CD4-positive, alpha-beta memory T cell (primary cell): Measurements from ENCODE around the gene ZNF385A. TPM values are rescaled to one million over a fixed set of nuclear protein-coding genes. Genes with fewer than 3 reads are reported as not detected.

Source experiments
- CTCF ChIA-PET: fragments of 350-600 bp; sonication (Branson Sonifier 250); formaldehyde crosslinking; loops from one replicate; lab custom pipeline; 2021; ENCODE audit warnings: inconsistent platforms; ENCODE audit not compliant: partially characterized antibody; lab: Charles Lee
- POLR2A ChIA-PET: fragments of 350-600 bp; sonication (Branson Sonifier 250); formaldehyde crosslinking; loops from one replicate; lab custom pipeline; 2021; ENCODE audit not compliant: partially characterized antibody; lab: Charles Lee
- DNase-seq, 5 donors: peaks; one replicate each; pipeline versions ENCODE4 v3.0.0 to v3.0.0-alpha.2; 2020 to 2022; ENCODE audit warnings: mixed read lengths in 1 of 5
- H3K27ac ChIP-seq: one replicate; pipeline ENCODE4 v1.7.0; 2013; ENCODE audit warnings: low read depth, low read length
- H3K27me3 ChIP-seq: 2 replicates; pipeline ENCODE4 v1.7.0; 2013; ENCODE audit warnings: mild to moderate bottlenecking, low read length, moderate library complexity; ENCODE audit not compliant: insufficient read depth
- H3K36me3 ChIP-seq: 2 replicates; pipeline ENCODE4 v1.7.0; 2013; ENCODE audit warnings: mild to moderate bottlenecking, low read length, moderate library complexity; ENCODE audit not compliant: insufficient read depth
- H3K4me1 ChIP-seq: 2 replicates; pipeline ENCODE4 v1.7.0; 2013; ENCODE audit warnings: mild to moderate bottlenecking, low read length, moderate library complexity; ENCODE audit not compliant: insufficient read depth
- H3K4me3 ChIP-seq, 2 donors: one replicate each; pipeline ENCODE4 v1.7.0; 2013; ENCODE audit warnings: low read length in 2 of 2, mild to moderate bottlenecking in 1 of 2
- H3K9me3 ChIP-seq, 2 donors: one replicate each; pipeline ENCODE4 v1.7.0; 2013; ENCODE audit warnings: low read length in 2 of 2, control low read depth in 1 of 2; ENCODE audit not compliant: control insufficient read depth in 1 of 2
- H3K27ac Mint-ChIP-seq, 7 donors: one replicate each; pipeline ENCODE4 v1.8.0; 2020 to 2021; ENCODE audit warnings: mixed read lengths in 7 of 7, mild to moderate bottlenecking in 6 of 7, inconsistent platforms in 3 of 7, moderate library complexity in 3 of 7
- H3K27me3 Mint-ChIP-seq, 2 donors: one replicate each; pipeline ENCODE4 v1.8.0; 2020 to 2021; ENCODE audit warnings: mixed read lengths in 2 of 2
- H3K36me3 Mint-ChIP-seq, 2 donors: one replicate each; pipeline ENCODE4 v1.8.0; 2020 to 2021; ENCODE audit warnings: mixed read lengths in 2 of 2, inconsistent platforms in 1 of 2, mild to moderate bottlenecking in 1 of 2
- H3K4me1 Mint-ChIP-seq, 4 donors: one replicate each; pipeline ENCODE4 v1.8.0; 2020 to 2021; ENCODE audit warnings: mixed read lengths in 4 of 4, mild to moderate bottlenecking in 1 of 4
- H3K4me3 Mint-ChIP-seq, 8 donors: one replicate each; pipeline ENCODE4 v1.8.0; 2020 to 2021; ENCODE audit warnings: mixed read lengths in 8 of 8, mild to moderate bottlenecking in 7 of 8, moderate library complexity in 6 of 8, inconsistent platforms in 3 of 8
- H3K9me3 Mint-ChIP-seq, 8 donors: one replicate each; pipeline ENCODE4 v1.8.0; 2020 to 2021; ENCODE audit warnings: mixed read lengths in 8 of 8, mild to moderate bottlenecking in 5 of 8, inconsistent platforms in 3 of 8, moderate library complexity in 1 of 8
- intact Hi-C: fragments of 100-400 bp; cut with micrococcal nuclease; formaldehyde crosslinking; loops from one replicate; pipeline ENCODE4 v1.15.1; 2023
- polyA plus RNA-seq, 2 donors: library from polyadenylated mRNA; unstranded; fragments of 300-500 nt; fragmentation: Illumina TruSeq; gene quantifications; one replicate each; pipeline ENCODE4 v1.2.3, GENCODE V29; 2021
- total RNA-seq, 2 experiments: library from RNA; stranded (reverse); gene quantifications; one replicate each; pipeline ENCODE4 v1.2.3, GENCODE V29; 2021

ZNF385A gene
- total and polyA plus RNA-seq, 4 experiments from 2014 or later = 1.8 to 2.1 TPM; not detected in 2

- ChIA-PET POLR2A (interaction anchor here (1.2 to 1.4 kb wide), 3 partner anchors 8 to 155 kb away, joined by 3 to 6 read pairs (median 4); partner anchors contain the start of genes CBX5 and HNRNPA1), CTCF (interaction anchor here (0.8 to 3.4 kb wide), 14 partner anchors 9 to 157 kb away, joined by 3 to 41 read pairs (median 4); no protein-coding TSS in a partner anchor)
- Mint-ChIP-seq H3K27me3 (peaks cover 0 to 3% of the 10 kb centered on the region in 2 donors), H3K4me1 (peaks cover 13 to 42% (median 21%) of the 10 kb centered on the region in 4 donors), H3K4me3 (peak overlapping the region in 2 of 8 donors; percentile 34 to 56), H3K9me3 (no peaks in the 10 kb centered on the region), H3K27ac (peak overlapping the region in 6 of 7 donors; percentile 2 to 91 (median 66)), H3K36me3 (no peaks in the 10 kb centered on the region)
- Histone ChIP-seq H3K4me3 (no peak overlapping the region), H3K27me3 (no peaks in the 10 kb centered on the region), H3K4me1 (peaks cover 23% of the 10 kb centered on the region), H3K36me3 (no peaks in the 10 kb centered on the region), H3K27ac (no peak overlapping the region), H3K9me3 (no peaks in the 10 kb centered on the region)
- intact Hi-C loops = no loop called here
- peak in 1 of 5 donors; percentile 21 for DNase-seq
These were observed 13.0 kb downstream of the ZNF385A start for GRCh38 chr12:54371328-54372112.

- peaks cover 13 to 42% (median 21%) of the 10 kb centered on the region in 4 donors for H3K4me1 Mint-ChIP-seq
- intact Hi-C loops = no loop called here
- H3K9me3 ChIP-seq = no peaks in the 10 kb centered on the region
- H3K27ac Mint-ChIP-seq = no peak overlapping the region
- no peaks in the 10 kb centered on the region for H3K27me3 ChIP-seq
- H3K27me3 Mint-ChIP-seq = peaks cover 0 to 3% of the 10 kb centered on the region in 2 donors
- DNase-seq = no peak
- H3K9me3 Mint-ChIP-seq = no peaks in the 10 kb centered on the region
- H3K36me3 ChIP-seq = no peaks in the 10 kb centered on the region
- H3K4me3 Mint-ChIP-seq = peak overlapping the region in 2 of 8 donors; percentile 20 to 68
- no peaks in the 10 kb centered on the region for H3K36me3 Mint-ChIP-seq
- H3K4me3 ChIP-seq = no peak overlapping the region
- peaks cover 23% of the 10 kb centered on the region for H3K4me1 ChIP-seq
- CTCF ChIA-PET = interaction anchor here (0.8 to 3.4 kb wide), 15 partner anchors 11 to 157 kb away, joined by 3 to 41 read pairs (median 4); partner anchors contain the start of gene COPZ1
- POLR2A ChIA-PET = interaction anchor here (1.4 kb wide), 2 partner anchors 9 to 90 kb away, joined by 4 to 6 read pairs; partner anchors contain the start of genes CBX5 and HNRNPA1
- H3K27ac ChIP-seq = no peak overlapping the region
These were observed 14.3 kb downstream of the ZNF385A start for GRCh38 chr12:54370171-54370730.

- no peak overlapping the region for H3K27ac ChIP-seq
- Mint-ChIP-seq H3K27ac (peak overlapping the region in 2 of 7 donors; percentile 30 to 86), H3K9me3 (no peaks in the 10 kb centered on the region), H3K4me3 (peak overlapping the region in 6 of 8 donors; percentile 56 to 90 (median 73)), H3K4me1 (peaks cover 13 to 43% (median 24%) of the 10 kb centered on the region in 4 donors), H3K36me3 (no peaks in the 10 kb centered on the region), H3K27me3 (peaks cover 0 to 3% of the 10 kb centered on the region in 2 donors)
- ChIA-PET POLR2A (no interaction called here), CTCF (interaction anchor here (1.0 to 3.4 kb wide), 7 partner anchors 11 to 157 kb away, joined by 4 to 41 read pairs (median 5); partner anchors contain the start of gene COPZ1)
- DNase-seq = no peak
- intact Hi-C loops = loop anchor here (2.0 kb wide), 1 partner anchor 45 kb away; the partner anchor contains the start of gene COPZ1
- H3K27me3 ChIP-seq = no peaks in the 10 kb centered on the region
- H3K4me3 ChIP-seq = no peak overlapping the region
- no peaks in the 10 kb centered on the region for H3K9me3 ChIP-seq
- H3K36me3 ChIP-seq = no peaks in the 10 kb centered on the region
- peaks cover 26% of the 10 kb centered on the region for H3K4me1 ChIP-seq
These were observed 14.9 kb downstream of the ZNF385A start for GRCh38 chr12:54369597-54370131.

- peak; percentile 81 to 88 (median 84) for DNase-seq
- Histone ChIP-seq H3K36me3 (no peaks in the 10 kb centered on the region), H3K27ac (peak overlapping the region; percentile 37), H3K4me3 (peak overlapping the region in 1 of 2 donors; percentile 27), H3K27me3 (no peaks in the 10 kb centered on the region), H3K4me1 (peaks cover 33% of the 10 kb centered on the region), H3K9me3 (no peaks in the 10 kb centered on the region)
- intact Hi-C loops = loop anchor here (1.0 to 2.0 kb wide), 7 partner anchors 10 to 155 kb away; partner anchors contain the start of gene COPZ1
- ChIA-PET POLR2A (interaction anchor here (0.6 to 2.4 kb wide), 15 partner anchors 10 to 614 kb away, joined by 3 to 17 read pairs (median 4); partner anchors contain the start of genes CBX5 and HNRNPA1), CTCF (interaction anchor here (0.6 to 4.5 kb wide), 34 partner anchors 10 to 154 kb away, joined by 3 to 71 read pairs (median 4); partner anchors contain the start of gene COPZ1)
- H3K9me3 Mint-ChIP-seq = no peaks in the 10 kb centered on the region
- peak overlapping the region; percentile 30 to 86 (median 79) for H3K27ac Mint-ChIP-seq
- peak overlapping the region; percentile 63 to 90 (median 76) for H3K4me3 Mint-ChIP-seq
- peaks cover 20 to 50% (median 31%) of the 10 kb centered on the region in 4 donors for H3K4me1 Mint-ChIP-seq
- H3K36me3 Mint-ChIP-seq = no peaks in the 10 kb centered on the region
- peaks cover 0 to 3% of the 10 kb centered on the region in 2 donors for H3K27me3 Mint-ChIP-seq
These were observed 15.6 kb downstream of the ZNF385A start for GRCh38 chr12:54368709-54369596.

- Mint-ChIP-seq H3K27ac (peak overlapping the region; percentile 30 to 86 (median 79)), H3K4me3 (peak overlapping the region in 7 of 8 donors; percentile 63 to 90 (median 74)), H3K9me3 (no peaks in the 10 kb centered on the region), H3K4me1 (peaks cover 24 to 58% (median 37%) of the 10 kb centered on the region in 4 donors), H3K36me3 (no peaks in the 10 kb centered on the region), H3K27me3 (peaks cover 0 to 3% of the 10 kb centered on the region in 2 donors)
- Histone ChIP-seq H3K4me1 (peaks cover 40% of the 10 kb centered on the region), H3K27me3 (no peaks in the 10 kb centered on the region), H3K36me3 (no peaks in the 10 kb centered on the region), H3K4me3 (peak overlapping the region in 1 of 2 donors; percentile 27), H3K27ac (peak overlapping the region; percentile 37), H3K9me3 (no peaks in the 10 kb centered on the region)
- no peak for DNase-seq
- ChIA-PET CTCF (interaction anchor here (0.8 to 4.5 kb wide), 33 partner anchors 9 to 153 kb away, joined by 3 to 71 read pairs (median 5); partner anchors contain the start of gene COPZ1), POLR2A (interaction anchor here (0.6 to 2.4 kb wide), 14 partner anchors 9 to 614 kb away, joined by 3 to 17 read pairs (median 4); partner anchors contain the start of genes CBX5 and HNRNPA1)
- intact Hi-C loops = loop anchor here (1.0 to 2.0 kb wide), 7 partner anchors 9 to 154 kb away; partner anchors contain the start of gene COPZ1
These were observed 16.4 kb downstream of the ZNF385A start for GRCh38 chr12:54368025-54368708.
